VCaP (cell line): ENCODE measurements around the gene TAGLN.
A peak's percentile ranks its signal among the peaks of the same experiment; 100 is the strongest.

Experiments used
- H3K27ac ChIP-seq: fragments of 450-650 bp; 2 replicates; pipeline ENCODE4 v1.5.1; 2017
- CTCF ChIP-seq: fragments of 450-650 bp; conservative IDR thresholded peaks from 2 replicates; pipeline ENCODE4 v1.5.1; 2017; ENCODE audit warnings: mild to moderate bottlenecking, moderate library complexity

The TAGLN gene

GRCh38 chr11:117217141-117218084, 18.2 kb downstream of the TAGLN start:
- no peak for TF ChIP-seq CTCF
- no peak overlapping the region for H3K27ac ChIP-seq

GRCh38 chr11:117218133-117218915, 19.2 kb downstream of the TAGLN start:
- H3K27ac ChIP-seq: no peak overlapping the region
- no peak for TF ChIP-seq CTCF

- TF ChIP-seq CTCF: no peak
- no peak overlapping the region for H3K27ac ChIP-seq
These were observed 19.8 kb downstream of the TAGLN start for GRCh38 chr11:117219001-117219400.

- no peak for TF ChIP-seq CTCF
- no peak overlapping the region for H3K27ac ChIP-seq
These were observed 20.3 kb downstream of the TAGLN start for GRCh38 chr11:117219455-117219854.

- TF ChIP-seq CTCF: no peak
- no peak overlapping the region for H3K27ac ChIP-seq
These were observed 20.8 kb downstream of the TAGLN start for GRCh38 chr11:117219995-117220394.

- TF ChIP-seq CTCF: no peak
These were observed 21.4 kb downstream of the TAGLN start for GRCh38 chr11:117220568-117220967.

More at GRCh38 chr11:117220568-117220967, 21.4 kb downstream of the TAGLN start:
- H3K27ac ChIP-seq: peak overlapping the region; percentile 34; the same call in 1 of the 2 replicates
